Stomach (tissue), 4 donors: ENCODE results near the gene DAB1.

Experiments used
- EP300 ChIP-seq: sonication (generic); formaldehyde crosslinking; IDR thresholded peaks from one replicate; pipeline ENCODE4 v1.6.1; 2017; ENCODE audit warnings: antibody characterized with exemption
- POLR2A ChIP-seq, 4 donors: fragments of 450-650 bp; IDR thresholded peaks; one replicate each; pipeline ENCODE4 v1.6.1; 2016; ENCODE audit warnings: antibody characterized with exemption in 4 of 4, control low read depth in 2 of 4, mild to moderate bottlenecking in 1 of 4, moderate library complexity in 1 of 4
- POLR2AphosphoS5 ChIP-seq, 3 donors: sonication (generic); formaldehyde crosslinking; IDR thresholded peaks; one replicate each; pipeline ENCODE4 v1.6.1; 2016; ENCODE audit warnings: antibody characterized with exemption in 3 of 3
- TF ChIP-seq, protein P1 (sequence below), 7 experiments: fragments of 450-650 bp in 4 of 7; fragments of 200-600 bp in 3 of 7; sonication (generic) in 3 of 7; IDR thresholded peaks; one replicate each; pipeline ENCODE4 v1.5.1; 2016 to 2019; ENCODE audit warnings: antibody characterized with exemption in 7 of 7, control low read depth in 2 of 7, mild to moderate bottlenecking in 1 of 7

DNA sequence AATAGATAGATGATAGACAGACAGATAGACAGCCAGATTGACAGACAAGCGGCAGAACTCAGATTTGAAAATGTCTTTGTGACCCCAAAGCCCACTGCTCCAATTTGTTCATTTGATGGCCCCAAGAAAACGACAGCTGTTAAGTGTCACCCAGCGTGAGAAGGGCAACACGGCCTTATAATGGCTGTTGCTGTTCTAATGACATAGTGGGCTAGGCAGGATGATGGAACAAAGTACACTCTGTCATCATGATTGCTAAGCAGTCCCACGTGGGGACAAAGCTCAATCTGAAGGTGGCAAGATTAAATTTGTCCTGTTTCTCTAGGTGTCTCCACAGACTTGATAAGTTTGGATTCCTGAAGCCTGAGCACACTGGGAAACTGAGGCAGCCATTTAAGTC is 112.9 kb downstream of the DAB1 start:
- TF ChIP-seq POLR2A (IDR thresholded peaks at IDR 0.05) = no peak
- TF ChIP-seq, protein P1, sequence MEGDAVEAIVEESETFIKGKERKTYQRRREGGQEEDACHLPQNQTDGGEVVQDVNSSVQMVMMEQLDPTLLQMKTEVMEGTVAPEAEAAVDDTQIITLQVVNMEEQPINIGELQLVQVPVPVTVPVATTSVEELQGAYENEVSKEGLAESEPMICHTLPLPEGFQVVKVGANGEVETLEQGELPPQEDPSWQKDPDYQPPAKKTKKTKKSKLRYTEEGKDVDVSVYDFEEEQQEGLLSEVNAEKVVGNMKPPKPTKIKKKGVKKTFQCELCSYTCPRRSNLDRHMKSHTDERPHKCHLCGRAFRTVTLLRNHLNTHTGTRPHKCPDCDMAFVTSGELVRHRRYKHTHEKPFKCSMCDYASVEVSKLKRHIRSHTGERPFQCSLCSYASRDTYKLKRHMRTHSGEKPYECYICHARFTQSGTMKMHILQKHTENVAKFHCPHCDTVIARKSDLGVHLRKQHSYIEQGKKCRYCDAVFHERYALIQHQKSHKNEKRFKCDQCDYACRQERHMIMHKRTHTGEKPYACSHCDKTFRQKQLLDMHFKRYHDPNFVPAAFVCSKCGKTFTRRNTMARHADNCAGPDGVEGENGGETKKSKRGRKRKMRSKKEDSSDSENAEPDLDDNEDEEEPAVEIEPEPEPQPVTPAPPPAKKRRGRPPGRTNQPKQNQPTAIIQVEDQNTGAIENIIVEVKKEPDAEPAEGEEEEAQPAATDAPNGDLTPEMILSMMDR (IDR thresholded peaks at IDR 0.05) = no peak
- no peak for TF ChIP-seq POLR2AphosphoS5 (IDR thresholded peaks at IDR 0.05)
- TF ChIP-seq EP300 = no peak
